Thoracic aorta (tissue), 2 donors: ENCODE data around the gene PDCD1LG2. TPM values are rescaled to one million over a fixed set of nuclear protein-coding genes. Genes with fewer than 3 reads are reported as not detected.
"Not testable (repeated sequence)": the region's sequence is repeated elsewhere in the genome, so short reads cannot be mapped to it uniquely, and the experiment has no call there.

Source experiments
- ATAC-seq: fragments of 150-250 bp; one replicate; pipeline ENCODE4 v1.8.0; 2017; ENCODE audit warnings: low read depth; ENCODE audit not compliant: insufficient number of reproducible peaks, low FRiP score
- DNase-seq: peaks from one replicate; pipeline ENCODE4 v3.0.0-alpha.2; 2020; ENCODE audit warnings: low spot score
- H3K27ac ChIP-seq, 2 donors: fragments of 200-600 bp; sonication (generic); 1 replicate in 1 of 2; 2 replicates in 1 of 2; pipeline ENCODE4 v1.5.1; 2016; ENCODE audit warnings: mild to moderate bottlenecking in 2 of 2, moderate library complexity in 2 of 2
- H3K27me3 ChIP-seq: fragments of 200-600 bp; sonication (generic); replicated peaks from 2 replicates; pipeline ENCODE4 v1.6.0; 2016; ENCODE audit warnings: mild to moderate bottlenecking; ENCODE audit not compliant: insufficient read depth
- H3K36me3 ChIP-seq: fragments of 200-600 bp; sonication (generic); one replicate; pipeline ENCODE4 v1.5.1; 2016
- H3K4me1 ChIP-seq, 2 donors: fragments of 200-600 bp; sonication (generic); 1 replicate in 1 of 2; 2 replicates in 1 of 2; pipeline versions ENCODE4 v1.5.1 to v1.6.0; 2016; ENCODE audit warnings: low read depth in 2 of 2, mild to moderate bottlenecking in 1 of 2; ENCODE audit not compliant: control insufficient read depth in 1 of 2
- H3K4me3 ChIP-seq: fragments of 200-600 bp; sonication (generic); 2 replicates; pipeline ENCODE4 v1.5.1; 2016; ENCODE audit warnings: mild to moderate bottlenecking
- H3K9me3 ChIP-seq: fragments of 200-600 bp; sonication (generic); 2 replicates; pipeline ENCODE4 v1.5.1; 2016
- CTCF ChIP-seq: fragments of 200-600 bp; sonication (generic); IDR thresholded peaks from one replicate; pipeline ENCODE4 v1.5.1; 2019; ENCODE audit warnings: antibody characterized with exemption
- total RNA-seq, 2 donors: library from RNA; depleted of rRNA; stranded (reverse); fragments of >200 nt; gene quantifications; one replicate each; pipeline versions ENCODE4 v1.1.0 to v1.2.3, GENCODE V29; 2016

PDCD1LG2 gene
- total RNA-seq, 2 donors from 2014 or later, result 1.1 to 4.5 TPM

- DNase-seq (no peak), ATAC-seq (no peak)
- H3K36me3 ChIP-seq, result no peaks in the 10 kb centered on the region
- no peak for TF ChIP-seq CTCF
- H3K4me3 ChIP-seq, result no peak overlapping the region
- no peak overlapping the region for H3K27ac ChIP-seq
- no peaks in the 10 kb centered on the region for H3K4me1 ChIP-seq
- H3K27me3 ChIP-seq, result no peaks in the 10 kb centered on the region
- H3K9me3 ChIP-seq, result no peaks in the 10 kb centered on the region
Measured at GRCh38 chr9:5488221-5489008, 21.9 kb upstream of the PDCD1LG2 start.

- peaks cover 3 to 6% of the 10 kb centered on the region in 2 donors for H3K4me1 ChIP-seq
- H3K36me3 ChIP-seq, result no peaks in the 10 kb centered on the region
- no peak for ATAC-seq
- H3K4me3 ChIP-seq, result no peak overlapping the region
- no peak for TF ChIP-seq CTCF
- H3K9me3 ChIP-seq, result no peaks in the 10 kb centered on the region
- no peak overlapping the region for H3K27ac ChIP-seq
- H3K27me3 ChIP-seq, result no peaks in the 10 kb centered on the region
- DNase-seq, result no peak
Measured at GRCh38 chr9:5489630-5490490, 20.5 kb upstream of the PDCD1LG2 start.

- H3K4me1 ChIP-seq, result peaks cover 3 to 6% of the 10 kb centered on the region in 2 donors
- no peaks in the 10 kb centered on the region for H3K9me3 ChIP-seq
- H3K4me3 ChIP-seq, result no peak overlapping the region
- TF ChIP-seq CTCF, result no peak
- no peak for ATAC-seq
- DNase-seq, result no peak
- no peaks in the 10 kb centered on the region for H3K36me3 ChIP-seq
- no peak overlapping the region for H3K27ac ChIP-seq
- no peaks in the 10 kb centered on the region for H3K27me3 ChIP-seq
Measured at GRCh38 chr9:5492965-5493678, 17.2 kb upstream of the PDCD1LG2 start.

DNA sequence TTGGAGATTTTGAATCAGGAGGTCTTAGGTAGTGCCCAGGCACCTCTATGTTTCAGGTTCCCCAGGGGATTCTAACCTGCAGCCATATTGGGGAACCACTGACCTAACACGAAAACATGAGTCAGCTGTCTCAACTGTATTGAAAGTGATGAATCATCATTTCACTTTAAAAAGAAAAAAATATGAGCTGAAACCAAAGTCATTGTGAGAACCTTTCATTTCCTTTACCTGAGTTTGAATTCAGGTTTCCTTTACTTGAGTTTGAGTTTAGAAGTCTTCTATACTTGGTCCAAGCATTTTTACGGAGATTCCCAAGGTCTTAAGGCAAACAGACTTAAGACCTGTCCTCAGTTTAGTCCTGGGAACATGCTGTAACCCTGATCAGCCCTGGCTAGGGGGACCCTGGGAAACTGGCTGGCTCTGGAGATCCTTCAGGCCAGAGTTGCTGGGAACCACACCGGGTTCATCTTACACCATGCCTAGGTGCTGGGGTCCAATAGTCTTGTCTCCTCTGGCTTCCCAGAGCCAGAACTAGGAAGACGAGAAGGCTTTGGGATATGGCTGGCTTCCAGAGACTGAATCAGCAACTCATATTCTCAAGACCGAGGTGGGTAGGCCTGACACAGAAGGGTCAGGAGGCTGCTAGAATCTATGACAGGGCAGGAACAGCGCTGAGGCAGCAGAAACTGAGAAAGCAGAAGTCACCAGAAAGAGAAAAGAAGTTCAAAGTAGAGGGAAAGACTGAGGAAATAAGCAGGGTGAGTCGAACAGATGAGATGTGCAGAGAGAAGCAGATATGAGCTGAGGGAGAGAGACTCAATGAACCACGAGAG is 16.4 kb upstream of the PDCD1LG2 start:
- no peak for DNase-seq
- peak overlapping the region in 1 of 2 donors; percentile 47 for H3K27ac ChIP-seq

DNA sequence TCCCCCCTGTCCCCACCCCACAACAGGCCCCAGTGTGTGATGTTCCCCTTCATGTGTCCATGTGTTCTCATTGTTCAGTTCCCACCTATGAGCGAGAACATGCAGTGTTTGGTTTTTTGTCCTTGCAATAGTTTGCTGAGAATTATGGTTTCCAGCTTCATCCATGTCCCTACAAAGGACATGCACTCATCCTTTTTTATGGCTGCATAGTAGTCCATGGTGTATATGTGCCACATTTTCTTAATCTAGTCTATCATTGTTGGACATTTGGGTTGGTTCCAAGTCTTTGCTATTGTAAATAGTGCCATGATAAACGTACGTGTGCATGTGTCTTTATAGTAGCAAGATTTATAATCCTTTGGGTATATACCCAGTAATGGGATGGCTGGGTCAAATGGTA is 15.6 kb upstream of the PDCD1LG2 start:
- not testable (repeated sequence) for H3K27me3 ChIP-seq, ATAC-seq, DNase-seq, H3K36me3 ChIP-seq, H3K4me3 ChIP-seq, H3K9me3 ChIP-seq, H3K4me1 ChIP-seq, H3K27ac ChIP-seq

More for the DNA sequence above, 16.4 kb upstream of the PDCD1LG2 start:
- Histone ChIP-seq H3K36me3 (no peaks in the 10 kb centered on the region), H3K9me3 (no peaks in the 10 kb centered on the region), H3K4me1 (peaks cover 3 to 6% of the 10 kb centered on the region in 2 donors), H3K4me3 (no peak overlapping the region), H3K27me3 (no peaks in the 10 kb centered on the region)
- TF ChIP-seq CTCF, result no peak
- no peak for ATAC-seq
